Measurements from ENCODE around the gene RBP2. TPM values are rescaled to one million over a fixed set of nuclear protein-coding genes. Genes with fewer than 3 reads are reported as not detected.

RBP2 gene
- total RNA-seq, 1 experiment from 2014 or later: not detected

GRCh38 chr3:139523166-139523565 lies 46.9 kb upstream of the RBP2 start:
- H3K36me3 ChIP-seq (ENCODE audit: low read depth): no peaks in the 10 kb centered on the region
- H3K9me2 ChIP-seq (ENCODE audit: insufficient read depth): no peaks in the 10 kb centered on the region
- no peaks in the 10 kb centered on the region for H3K27me3 ChIP-seq (ENCODE audit: insufficient read depth, low read depth)
- H3K4me3 ChIP-seq: no peak overlapping the region
- H3K9me3 ChIP-seq (ENCODE audit: insufficient read depth, low read depth): no peaks in the 10 kb centered on the region
- no peaks in the 10 kb centered on the region for H3K4me1 ChIP-seq (replicated peaks; ENCODE audit: insufficient read depth)
- no peak overlapping the region for H3K4me2 ChIP-seq
- POLR2A ChIA-PET (ENCODE audit: unreplicated experiment): interaction anchor here (0.5 kb wide), 1 partner anchor 10 kb away, joined by 8 read pairs; no protein-coding TSS in a partner anchor
- no peak for TF ChIP-seq CTCF (conservative IDR thresholded peaks at IDR 0.05)
- no peak for TF ChIP-seq EZH2 (IDR thresholded peaks at IDR 0.05; ENCODE audit: low read depth)
- CTCF ChIA-PET: no interaction called here
- no peaks in the 10 kb centered on the region for H3K79me2 ChIP-seq (ENCODE audit: low read depth)
- no peaks in the 10 kb centered on the region for H4K20me1 ChIP-seq (ENCODE audit: insufficient read depth)
- intact Hi-C loops (cut with micrococcal nuclease; ENCODE audit: unreplicated experiment): no loop called here
- DNase-seq: no peak
- no TSS peak for BruUV-seq (replicated peaks)
- H2AFZ ChIP-seq: no peak overlapping the region
- no peak overlapping the region for H3K27ac ChIP-seq
- no peaks in the 10 kb centered on the region for H3F3A ChIP-seq (ENCODE audit: insufficient read depth, low read depth)

- no peak for DNase-seq
- intact Hi-C loops (cut with micrococcal nuclease; ENCODE audit: unreplicated experiment): no loop called here
- POLR2A ChIA-PET (ENCODE audit: unreplicated experiment): no interaction called here
Measured at GRCh38 chr3:139522421-139522820, 46.1 kb upstream of the RBP2 start.

GRCh38 chr3:139521816-139522215 lies 45.5 kb upstream of the RBP2 start:
- TF ChIP-seq EZH2 (IDR thresholded peaks at IDR 0.05; ENCODE audit: low read depth): no peak
- no peak for TF ChIP-seq CTCF (conservative IDR thresholded peaks at IDR 0.05)
- Histone ChIP-seq H4K20me1 (ENCODE audit: insufficient read depth) (no peaks in the 10 kb centered on the region), H3K4me1 (replicated peaks; ENCODE audit: insufficient read depth) (no peaks in the 10 kb centered on the region), H3K9me3 (ENCODE audit: insufficient read depth, low read depth) (no peaks in the 10 kb centered on the region), H3K4me2 (no peak overlapping the region), H3K27me3 (ENCODE audit: insufficient read depth, low read depth) (no peaks in the 10 kb centered on the region), H3K79me2 (ENCODE audit: low read depth) (no peaks in the 10 kb centered on the region), H3F3A (ENCODE audit: insufficient read depth, low read depth) (no peaks in the 10 kb centered on the region), H3K36me3 (ENCODE audit: low read depth) (no peaks in the 10 kb centered on the region), H2AFZ (no peak overlapping the region), H3K27ac (no peak overlapping the region), H3K9me2 (ENCODE audit: insufficient read depth) (no peaks in the 10 kb centered on the region), H3K4me3 (no peak overlapping the region)
- no peak for DNase-seq
- ChIA-PET CTCF (interaction anchor here (0.7 kb wide), 1 partner anchor 13 kb away, joined by 4 read pairs; no protein-coding TSS in a partner anchor), POLR2A (ENCODE audit: unreplicated experiment) (no interaction called here)
- BruUV-seq (replicated peaks): no TSS peak
- intact Hi-C loops (cut with micrococcal nuclease; ENCODE audit: unreplicated experiment): no loop called here

More at GRCh38 chr3:139522421-139522820, 46.1 kb upstream of the RBP2 start:
- Histone ChIP-seq H3K4me2 (no peak overlapping the region), H2AFZ (no peak overlapping the region), H3K36me3 (ENCODE audit: low read depth) (no peaks in the 10 kb centered on the region), H3K4me1 (replicated peaks; ENCODE audit: insufficient read depth) (no peaks in the 10 kb centered on the region), H3F3A (ENCODE audit: insufficient read depth, low read depth) (no peaks in the 10 kb centered on the region), H3K9me2 (ENCODE audit: insufficient read depth) (no peaks in the 10 kb centered on the region), H4K20me1 (ENCODE audit: insufficient read depth) (no peaks in the 10 kb centered on the region), H3K9me3 (ENCODE audit: insufficient read depth, low read depth) (no peaks in the 10 kb centered on the region), H3K27me3 (ENCODE audit: insufficient read depth, low read depth) (no peaks in the 10 kb centered on the region), H3K4me3 (no peak overlapping the region), H3K27ac (no peak overlapping the region), H3K79me2 (ENCODE audit: low read depth) (no peaks in the 10 kb centered on the region)
- BruUV-seq (replicated peaks): no TSS peak
- no peak; the same call in 1 of the 2 replicates for TF ChIP-seq CTCF (conservative IDR thresholded peaks at IDR 0.05)
- TF ChIP-seq EZH2 (IDR thresholded peaks at IDR 0.05; ENCODE audit: low read depth): no peak
- CTCF ChIA-PET: no interaction called here
